ENCODE results near the gene INSL3. TPM values are rescaled to one million over a fixed set of nuclear protein-coding genes. Genes with fewer than 3 reads are reported as not detected.
"Not testable (repeated sequence)": the region's sequence is repeated elsewhere in the genome, so short reads cannot be mapped to it uniquely, and the experiment has no call there.

The INSL3 gene
- polyA plus RNA-seq, 6 donors from 2014 or later, result 0.49 to 1.8 (median 0.89) TPM; not detected in 1

DNA sequence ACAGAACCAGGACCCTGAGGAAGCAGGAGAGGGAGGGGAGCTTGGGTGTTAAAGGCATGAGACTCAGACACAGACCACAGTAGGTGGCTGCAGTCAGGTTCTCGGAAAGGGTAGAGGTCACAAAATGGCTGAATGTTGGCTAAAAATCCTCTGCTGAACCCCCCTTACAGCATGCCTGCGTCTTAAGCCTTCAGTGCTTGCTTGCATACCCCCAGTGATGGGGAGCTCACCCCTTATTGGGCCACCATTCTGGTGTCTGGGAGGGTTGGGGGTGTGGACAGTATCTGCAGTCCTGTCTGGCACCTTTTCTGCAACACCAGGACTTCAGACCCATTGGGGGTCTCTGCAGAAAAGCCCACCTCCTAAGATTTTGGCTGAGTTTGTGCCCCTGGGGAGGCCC, 40.5 kb downstream of the INSL3 start:
- Mint-ChIP-seq H3K36me3 (peaks cover 0 to 17% of the 10 kb centered on the region in 2 donors), H3K4me1 (peaks cover 39 to 51% (median 47%) of the 10 kb centered on the region in 3 donors), H3K9me3 (no peaks in the 10 kb centered on the region), H3K4me3 (no peak overlapping the region), H3K27ac (peak overlapping the region in 3 of 6 donors; percentile 67 to 99 (median 79)), H3K27me3 (no peaks in the 10 kb centered on the region)
- ATAC-seq (ENCODE audit: low read depth in 2 of 2) (no peak), DNase-seq (no peak)

DNA sequence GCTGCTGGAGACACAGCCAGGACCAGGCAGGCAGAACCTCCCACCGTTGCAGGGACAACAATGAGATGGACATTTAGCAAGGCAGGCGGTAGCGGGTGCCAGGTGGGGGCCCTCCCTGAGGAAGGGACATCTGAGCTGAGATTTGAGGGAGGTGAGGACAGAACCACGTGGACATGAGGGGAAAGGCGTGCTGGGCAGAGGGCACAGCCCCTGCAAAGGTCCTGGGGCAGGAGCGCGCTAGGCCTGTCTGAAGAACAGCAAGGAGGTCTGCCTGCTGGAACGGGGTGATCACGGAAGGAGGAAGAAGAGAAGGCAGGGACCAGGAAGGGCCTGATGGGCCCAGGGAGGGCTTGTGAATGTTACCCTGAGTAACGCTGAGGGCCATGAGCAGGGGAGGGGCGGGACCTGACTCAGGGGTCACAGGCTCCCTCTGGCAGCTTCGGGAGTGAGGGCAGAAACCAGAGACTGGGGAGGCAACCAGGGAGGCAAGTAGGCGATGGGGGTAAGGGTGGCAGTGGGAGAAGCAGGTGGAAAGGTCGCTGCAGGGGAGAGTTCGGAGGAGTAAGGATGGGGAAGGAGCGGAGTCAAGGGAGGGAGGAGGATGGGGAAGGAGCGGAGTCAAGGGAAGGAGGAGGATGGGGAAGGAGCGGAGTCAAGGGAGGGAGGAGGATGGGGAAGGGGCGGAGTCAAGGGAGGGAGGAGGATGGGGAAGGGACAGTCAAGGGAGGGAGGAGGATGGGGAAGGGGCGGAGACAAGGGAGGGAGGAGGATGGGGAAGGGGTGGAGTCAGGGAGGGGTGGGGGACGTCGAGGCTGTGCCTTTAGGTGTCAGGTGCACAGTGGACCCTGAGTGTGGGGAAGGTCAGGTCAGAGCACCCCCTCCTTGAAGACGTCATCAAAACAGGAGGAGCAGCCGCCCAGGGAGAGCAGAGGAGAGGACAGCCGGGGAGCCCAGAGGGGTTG, 42.1 kb downstream of the INSL3 start:
- DNase-seq (no peak), ATAC-seq (ENCODE audit: low read depth in 2 of 2) (no peak)
- H3K9me3 Mint-ChIP-seq, result no peaks in the 10 kb centered on the region
- peak overlapping the region in 5 of 6 donors; percentile 92 to 99 (median 94) for H3K27ac Mint-ChIP-seq
- peaks cover 0 to 18% of the 10 kb centered on the region in 2 donors for H3K36me3 Mint-ChIP-seq
- peak overlapping the region in 3 of 8 donors; percentile 42 to 69 (median 67) for H3K4me3 Mint-ChIP-seq
- H3K4me1 Mint-ChIP-seq, result peaks cover 45 to 60% (median 56%) of the 10 kb centered on the region in 3 donors
- H3K27me3 Mint-ChIP-seq, result no peaks in the 10 kb centered on the region

DNA sequence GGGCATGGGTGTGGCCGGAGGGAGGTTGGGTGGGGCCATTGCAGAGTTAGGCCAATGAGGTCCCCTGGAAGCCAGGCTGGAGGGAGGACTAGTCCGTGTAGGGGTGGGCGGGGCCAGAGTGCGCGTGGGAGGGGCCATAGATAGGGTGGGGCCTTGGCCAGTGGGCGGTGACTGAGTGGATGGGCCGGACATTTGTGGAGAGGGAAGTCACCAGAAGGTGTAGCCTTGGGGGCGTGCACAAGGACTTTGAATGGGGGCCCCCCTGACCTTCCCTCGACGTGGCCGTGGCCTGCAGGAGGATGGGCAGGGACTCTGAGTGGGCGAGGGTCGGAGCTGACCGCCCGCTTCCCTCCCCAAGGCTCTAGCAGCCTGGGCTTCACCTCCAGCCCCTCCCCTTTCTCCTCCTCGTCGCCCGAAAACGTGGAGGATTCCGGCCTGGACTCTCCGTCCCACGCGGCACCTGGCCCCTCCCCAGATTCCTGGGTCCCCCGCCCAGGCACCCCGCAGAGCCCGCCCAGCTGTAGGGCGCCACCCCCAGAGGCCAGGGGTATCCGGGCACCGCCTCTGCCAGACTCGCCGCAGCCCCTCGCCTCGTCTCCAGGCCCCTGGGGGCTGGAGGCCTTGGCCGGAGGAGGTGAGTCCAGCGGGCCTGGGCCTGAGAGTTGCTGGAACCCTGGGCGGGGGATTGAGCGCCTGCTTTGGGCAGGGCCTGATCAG, 42.9 kb downstream of the INSL3 start:
- H3K36me3 Mint-ChIP-seq, result peaks cover 0 to 19% of the 10 kb centered on the region in 2 donors
- H3K4me1 Mint-ChIP-seq, result peaks cover 44 to 64% (median 51%) of the 10 kb centered on the region in 3 donors
- no peaks in the 10 kb centered on the region for H3K27me3 Mint-ChIP-seq
- H3K4me3 Mint-ChIP-seq, result peak overlapping the region in 4 of 8 donors; percentile 23 to 65 (median 46)
- no peaks in the 10 kb centered on the region for H3K9me3 Mint-ChIP-seq
- peak in 1 of 2 donors; percentile 9 for ATAC-seq (ENCODE audit: low read depth in 2 of 2)
- peak overlapping the region; percentile 84 to 100 (median 96) for H3K27ac Mint-ChIP-seq
- DNase-seq, result no peak

DNA sequence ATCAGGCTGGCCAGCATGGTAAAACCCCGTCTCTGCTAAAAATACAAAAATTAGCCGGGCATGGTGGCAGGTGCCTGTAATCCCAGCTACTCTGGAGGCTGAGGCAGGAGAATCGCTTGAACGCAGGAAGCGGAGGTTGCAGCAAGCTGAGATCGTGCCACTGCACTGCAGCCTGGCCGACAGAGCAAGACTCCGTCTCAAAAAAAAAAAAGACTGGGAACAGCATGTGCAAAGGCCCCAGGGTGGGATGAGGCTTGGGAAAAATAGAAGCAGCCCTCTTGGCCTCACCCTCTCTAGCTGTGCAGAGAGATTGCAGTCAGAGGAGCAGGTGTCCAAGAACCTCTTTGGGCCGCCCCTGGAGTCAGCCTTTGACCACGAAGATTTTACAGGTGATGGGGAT, 43.5 kb downstream of the INSL3 start:
- Mint-ChIP-seq H3K27ac (peak overlapping the region; percentile 60 to 100 (median 99)), H3K4me3 (peak overlapping the region in 5 of 8 donors; percentile 9 to 62 (median 47)), H3K36me3 (peaks cover 0 to 24% of the 10 kb centered on the region in 2 donors), H3K4me1 (peaks cover 44 to 67% (median 51%) of the 10 kb centered on the region in 3 donors)
- not testable (repeated sequence) for H3K27me3 Mint-ChIP-seq; ATAC-seq (ENCODE audit: low read depth in 2 of 2); DNase-seq; H3K9me3 Mint-ChIP-seq

DNA sequence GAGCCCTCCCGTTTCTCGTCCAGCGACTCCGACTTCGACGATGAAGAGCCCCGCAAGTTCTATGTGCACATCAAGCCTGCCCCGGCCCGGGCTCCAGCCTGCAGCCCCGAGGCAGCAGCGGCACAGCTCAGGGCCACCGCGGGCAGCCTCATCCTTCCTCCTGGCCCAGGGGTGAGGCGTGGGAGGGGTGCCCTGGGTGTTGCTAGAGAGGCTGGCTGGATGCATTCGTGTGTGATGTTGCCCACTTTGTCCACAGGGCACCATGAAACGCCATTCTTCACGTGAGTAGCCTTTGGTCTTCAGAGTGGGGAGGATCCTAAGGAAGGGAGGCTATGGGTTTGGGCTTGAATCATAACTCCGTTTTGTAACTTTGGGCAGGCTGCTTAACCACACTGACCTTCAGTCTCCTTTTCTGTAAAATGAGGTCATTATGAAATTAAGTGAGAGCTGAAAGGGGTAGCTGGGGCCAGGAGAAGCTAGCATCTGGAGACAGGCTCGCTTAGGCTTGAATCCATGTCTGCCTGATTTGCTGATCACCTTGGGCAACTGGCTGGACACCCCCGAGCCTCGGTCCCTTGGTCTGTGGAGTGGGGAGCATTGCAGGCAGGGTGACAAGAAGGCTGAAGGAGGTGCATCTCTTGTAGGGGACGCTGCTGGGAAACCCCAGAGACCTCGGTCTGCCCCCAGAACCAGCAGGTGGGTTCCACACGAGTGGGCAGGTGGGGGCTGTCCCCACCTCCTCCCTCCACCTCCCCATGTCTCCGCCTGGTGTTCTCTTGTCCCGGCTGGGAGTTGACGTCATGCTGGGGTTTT, 45.1 kb downstream of the INSL3 start:
- H3K4me3 Mint-ChIP-seq, result peak overlapping the region; percentile 36 to 94 (median 72)
- H3K36me3 Mint-ChIP-seq, result peaks cover 7 to 23% of the 10 kb centered on the region in 2 donors
- H3K9me3 Mint-ChIP-seq, result no peaks in the 10 kb centered on the region
- H3K27ac Mint-ChIP-seq, result peak overlapping the region; percentile 98 to 100 (median 100)
- peak; percentile 92 for ATAC-seq (ENCODE audit: low read depth in 2 of 2)
- H3K4me1 Mint-ChIP-seq, result peaks cover 40 to 64% (median 55%) of the 10 kb centered on the region in 3 donors
- no peaks in the 10 kb centered on the region for H3K27me3 Mint-ChIP-seq
- DNase-seq, result peak; percentile 94

DNA sequence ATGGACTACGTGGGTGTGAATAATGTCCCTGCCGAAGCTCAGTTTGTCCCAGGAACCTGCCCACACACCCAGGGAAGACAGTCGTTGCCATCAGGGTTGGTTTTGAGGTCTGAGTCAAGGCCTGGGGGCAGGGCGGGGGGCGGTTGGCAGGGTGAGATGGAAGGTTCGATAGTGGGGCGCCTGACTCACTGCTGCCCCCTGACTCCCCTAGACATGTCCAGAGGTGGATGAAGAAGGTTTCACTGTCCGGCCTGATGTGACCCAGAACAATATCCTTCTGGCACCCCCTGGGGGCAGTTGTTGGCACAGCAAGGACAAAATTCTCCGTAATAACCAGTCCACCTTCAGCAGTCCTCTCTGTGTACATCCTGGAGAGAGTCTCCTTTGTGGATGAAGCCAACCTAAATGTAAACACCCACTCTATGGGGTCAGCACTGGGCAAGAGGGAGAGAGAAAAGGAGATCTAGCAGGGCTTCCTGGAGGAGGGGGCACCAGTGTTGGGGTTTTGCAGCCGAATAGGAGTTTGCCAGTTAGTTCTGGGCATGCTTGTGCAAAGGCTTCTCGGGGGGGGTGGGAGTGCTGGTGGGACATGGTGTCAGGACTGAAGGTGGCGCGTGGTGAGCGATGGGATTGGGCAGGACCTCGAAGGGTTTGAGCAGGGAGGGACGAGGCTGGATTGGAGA, 45.9 kb downstream of the INSL3 start:
- DNase-seq (no peak), ATAC-seq (ENCODE audit: low read depth in 2 of 2) (no peak)
- H3K4me3 Mint-ChIP-seq, result peak overlapping the region in 7 of 8 donors; percentile 54 to 81 (median 72)
- H3K36me3 Mint-ChIP-seq, result peaks cover 7 to 23% of the 10 kb centered on the region in 2 donors
- peaks cover 40 to 61% (median 55%) of the 10 kb centered on the region in 3 donors for H3K4me1 Mint-ChIP-seq
- no peaks in the 10 kb centered on the region for H3K27me3 Mint-ChIP-seq
- peak overlapping the region; percentile 70 to 100 (median 100) for H3K27ac Mint-ChIP-seq
- no peaks in the 10 kb centered on the region for H3K9me3 Mint-ChIP-seq

DNA sequence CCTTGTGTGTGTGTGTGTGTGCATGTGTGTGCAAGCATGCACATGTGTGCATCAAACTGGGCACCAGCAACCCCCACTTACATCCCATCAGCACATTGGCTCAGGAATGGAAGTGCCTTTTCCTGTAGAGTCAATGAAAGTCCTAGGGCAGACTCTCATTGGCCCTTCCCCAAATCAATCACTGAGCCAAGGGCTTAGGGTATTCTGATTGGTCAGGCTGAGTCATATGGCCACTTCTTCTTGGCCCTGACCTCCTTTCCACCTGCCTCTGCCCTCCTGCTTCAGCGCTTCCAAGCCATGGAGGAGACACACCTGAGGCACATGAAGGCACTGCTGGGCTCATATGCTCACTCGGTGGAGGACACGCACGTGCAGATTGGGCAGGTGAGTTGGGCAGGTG, 49.1 kb downstream of the INSL3 start:
- Mint-ChIP-seq H3K36me3 (peaks cover 7 to 23% of the 10 kb centered on the region in 2 donors), H3K4me3 (no peak overlapping the region), H3K27me3 (no peaks in the 10 kb centered on the region), H3K4me1 (peaks cover 19 to 36% (median 28%) of the 10 kb centered on the region in 3 donors), H3K9me3 (no peaks in the 10 kb centered on the region), H3K27ac (peak overlapping the region in 3 of 6 donors; percentile 38 to 52 (median 47))
- no peak for DNase-seq
- no peak for ATAC-seq (ENCODE audit: low read depth in 2 of 2)

DNA sequence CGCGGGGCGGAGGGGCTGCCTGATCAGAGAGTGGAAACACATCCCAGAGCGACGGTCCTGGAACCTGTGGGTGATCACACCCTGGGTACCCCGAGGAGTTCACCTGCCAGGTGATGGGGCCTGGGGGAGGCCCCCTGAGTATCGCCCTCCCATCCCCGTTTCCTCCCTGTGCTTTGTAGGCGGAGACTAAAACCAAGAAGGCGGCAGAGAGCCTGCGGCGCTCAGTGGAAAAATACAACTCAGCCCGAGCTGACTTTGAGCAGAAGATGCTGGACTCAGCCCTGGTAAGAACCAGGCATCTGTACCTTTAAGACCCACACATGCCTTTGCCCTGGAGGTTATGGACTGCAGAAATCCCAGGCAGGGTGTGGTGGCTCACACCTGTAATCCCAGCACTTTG, 50.7 kb downstream of the INSL3 start:
- peaks cover 7 to 22% of the 10 kb centered on the region in 2 donors for H3K36me3 Mint-ChIP-seq
- DNase-seq, result no peak
- no peaks in the 10 kb centered on the region for H3K9me3 Mint-ChIP-seq
- no peak overlapping the region for H3K4me3 Mint-ChIP-seq
- peaks cover 11 to 35% (median 21%) of the 10 kb centered on the region in 3 donors for H3K4me1 Mint-ChIP-seq
- no peaks in the 10 kb centered on the region for H3K27me3 Mint-ChIP-seq
- ATAC-seq (ENCODE audit: low read depth in 2 of 2), result no peak
- H3K27ac Mint-ChIP-seq, result peak overlapping the region in 3 of 6 donors; percentile 10 to 84 (median 73)

DNA sequence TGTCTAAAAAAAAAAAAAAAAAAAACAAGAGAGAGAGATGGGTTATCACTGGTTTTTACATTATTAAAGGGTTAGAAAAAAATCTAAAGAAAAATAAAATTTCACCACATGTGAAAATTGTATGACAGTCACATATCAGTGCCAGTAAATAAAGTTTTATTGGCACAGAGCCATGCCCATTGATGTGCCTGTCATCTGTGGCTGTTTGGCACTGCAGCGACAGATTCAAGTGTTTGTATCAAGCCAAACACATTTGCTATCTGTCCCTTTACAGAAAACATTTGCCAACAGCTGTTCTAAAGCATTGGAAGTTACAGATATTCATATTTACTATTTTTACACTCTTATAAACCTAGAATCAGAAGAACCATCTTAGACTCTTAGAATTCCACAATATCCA, 53.8 kb downstream of the INSL3 start:
- no peaks in the 10 kb centered on the region for H3K27me3 Mint-ChIP-seq
- H3K4me1 Mint-ChIP-seq, result peaks cover 8 to 26% (median 24%) of the 10 kb centered on the region in 3 donors
- ATAC-seq (ENCODE audit: low read depth in 2 of 2) (no peak), DNase-seq (no peak)
- H3K9me3 Mint-ChIP-seq, result no peaks in the 10 kb centered on the region
- peaks cover 7 to 8% of the 10 kb centered on the region in 2 donors for H3K36me3 Mint-ChIP-seq
- peak overlapping the region in 1 of 6 donors; percentile 78 for H3K27ac Mint-ChIP-seq
- no peak overlapping the region for H3K4me3 Mint-ChIP-seq

DNA sequence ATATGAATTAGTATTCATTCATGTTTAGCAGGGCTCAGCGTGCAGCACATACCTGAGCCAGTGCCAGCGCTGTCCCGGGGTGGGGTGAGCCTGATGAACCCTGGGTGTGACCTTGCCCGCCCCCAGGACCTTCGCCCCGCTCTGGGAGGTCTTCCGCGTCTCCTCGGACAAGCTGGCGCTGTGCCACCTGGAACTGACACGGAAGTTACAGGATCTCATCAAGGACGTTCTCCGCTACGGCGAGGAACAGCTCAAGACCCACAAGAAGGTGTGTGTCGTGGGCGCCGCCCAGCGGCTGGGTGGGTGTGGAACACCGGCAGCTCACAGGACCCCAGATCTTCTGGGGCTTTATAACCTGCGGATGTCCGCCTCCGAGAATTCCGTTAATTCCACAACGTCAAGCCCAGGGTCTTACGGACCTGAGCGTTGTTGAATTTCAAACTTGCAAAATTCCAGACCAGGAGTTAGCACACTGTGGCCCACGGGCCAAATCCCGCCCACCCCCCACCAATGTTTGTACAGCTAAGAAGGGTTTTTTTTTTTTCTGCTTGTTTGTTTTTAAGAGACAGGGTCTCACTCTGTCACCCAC, 54.7 kb downstream of the INSL3 start:
- Mint-ChIP-seq H3K9me3 (no peaks in the 10 kb centered on the region), H3K27ac (peak overlapping the region in 5 of 6 donors; percentile 70 to 86 (median 76)), H3K36me3 (peaks cover 0 to 7% of the 10 kb centered on the region in 2 donors), H3K27me3 (no peaks in the 10 kb centered on the region), H3K4me3 (peak overlapping the region in 6 of 8 donors; percentile 16 to 62 (median 39)), H3K4me1 (peaks cover 8 to 27% (median 25%) of the 10 kb centered on the region in 3 donors)
- ATAC-seq (ENCODE audit: low read depth in 2 of 2) (peak; percentile 74 to 80), DNase-seq (peak; percentile 55)

Data from naive B cell (primary cell).